Measurements from ENCODE around the gene ZHX3. TPM values are rescaled to one million over a fixed set of nuclear protein-coding genes. Genes with fewer than 3 reads are reported as not detected.

ZHX3 gene
- total and polyA plus RNA-seq, 2 donors from 2014 or later: 24.7 to 153 TPM

DNA sequence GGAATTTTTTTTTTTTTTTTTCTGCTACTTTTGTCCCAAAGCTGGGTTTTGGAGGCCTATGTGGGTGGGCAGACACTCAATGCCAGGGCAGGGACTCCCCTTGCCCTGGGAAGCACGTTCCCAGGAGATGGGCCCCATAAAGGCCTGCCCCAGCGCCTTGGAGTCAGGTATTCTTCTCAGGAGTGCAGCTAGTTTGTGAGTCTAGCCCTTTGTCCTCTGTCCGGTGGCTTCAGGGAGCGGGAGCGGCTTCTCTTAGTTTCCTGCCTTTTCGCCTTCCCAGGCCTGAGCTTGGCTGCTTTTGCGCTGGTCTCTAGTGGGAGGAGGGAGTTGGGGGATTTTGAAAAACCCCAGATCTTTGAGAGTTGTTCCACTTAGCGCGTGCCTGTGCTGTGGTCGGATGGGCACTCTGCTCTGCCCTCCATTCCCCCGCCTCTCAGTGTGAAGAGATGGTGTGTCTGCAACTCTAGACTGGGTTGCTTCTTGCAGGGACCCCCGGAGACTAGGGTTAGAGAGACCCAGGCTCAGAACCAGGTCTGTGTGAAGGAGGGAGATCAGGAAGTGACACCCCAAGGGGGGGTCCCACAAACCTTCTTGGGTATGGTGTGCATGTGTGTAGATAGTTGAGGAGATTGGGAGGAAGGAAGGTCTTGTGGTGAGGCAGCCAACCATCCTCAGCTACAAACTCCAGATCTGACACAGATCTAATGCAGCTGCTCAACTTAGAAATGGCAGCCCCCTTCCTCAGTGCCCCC lies 178.9 kb downstream of the ZHX3 start:
- intact Hi-C loops (cut with DNase I): no loop called here
- DNase-seq (peak in 4 of 5 donors; percentile 55 to 69 (median 60)), FAIRE-seq (no peak)
- Histone ChIP-seq H3K4me1 (ENCODE audit: control insufficient read depth in 2 of 3, insufficient read depth in 2 of 3, low read depth in 1 of 3, low read length in 3 of 3) (peaks cover 0 to 48% (median 37%) of the 10 kb centered on the region in 3 donors), H3K4me3 (ENCODE audit: low read length in 3 of 3) (peak overlapping the region; percentile 65 to 72 (median 70)), H3K27me3 (ENCODE audit: control insufficient read depth, insufficient read depth, low read length) (no peaks in the 10 kb centered on the region), H3K9me3 (ENCODE audit: control insufficient read depth in 2 of 3, insufficient read depth in 1 of 3, low read length in 3 of 3) (no peaks in the 10 kb centered on the region), H3K36me3 (ENCODE audit: control insufficient read depth in 2 of 3, insufficient read depth in 3 of 3, low read length in 3 of 3) (peaks cover 0 to 5% (median 0%) of the 10 kb centered on the region in 3 donors), H3K27ac (ENCODE audit: low read depth in 2 of 2, low read length in 2 of 2) (peak overlapping the region; percentile 86 to 92), H3K9ac (ENCODE audit: low read length in 3 of 3) (peak overlapping the region; percentile 63 to 84 (median 78))
- TF ChIP-seq, protein P1, sequence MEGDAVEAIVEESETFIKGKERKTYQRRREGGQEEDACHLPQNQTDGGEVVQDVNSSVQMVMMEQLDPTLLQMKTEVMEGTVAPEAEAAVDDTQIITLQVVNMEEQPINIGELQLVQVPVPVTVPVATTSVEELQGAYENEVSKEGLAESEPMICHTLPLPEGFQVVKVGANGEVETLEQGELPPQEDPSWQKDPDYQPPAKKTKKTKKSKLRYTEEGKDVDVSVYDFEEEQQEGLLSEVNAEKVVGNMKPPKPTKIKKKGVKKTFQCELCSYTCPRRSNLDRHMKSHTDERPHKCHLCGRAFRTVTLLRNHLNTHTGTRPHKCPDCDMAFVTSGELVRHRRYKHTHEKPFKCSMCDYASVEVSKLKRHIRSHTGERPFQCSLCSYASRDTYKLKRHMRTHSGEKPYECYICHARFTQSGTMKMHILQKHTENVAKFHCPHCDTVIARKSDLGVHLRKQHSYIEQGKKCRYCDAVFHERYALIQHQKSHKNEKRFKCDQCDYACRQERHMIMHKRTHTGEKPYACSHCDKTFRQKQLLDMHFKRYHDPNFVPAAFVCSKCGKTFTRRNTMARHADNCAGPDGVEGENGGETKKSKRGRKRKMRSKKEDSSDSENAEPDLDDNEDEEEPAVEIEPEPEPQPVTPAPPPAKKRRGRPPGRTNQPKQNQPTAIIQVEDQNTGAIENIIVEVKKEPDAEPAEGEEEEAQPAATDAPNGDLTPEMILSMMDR (IDR thresholded peaks at IDR 0.05; ENCODE audit: borderline replicate concordance, extremely low read depth, insufficient read depth): no peak

DNA sequence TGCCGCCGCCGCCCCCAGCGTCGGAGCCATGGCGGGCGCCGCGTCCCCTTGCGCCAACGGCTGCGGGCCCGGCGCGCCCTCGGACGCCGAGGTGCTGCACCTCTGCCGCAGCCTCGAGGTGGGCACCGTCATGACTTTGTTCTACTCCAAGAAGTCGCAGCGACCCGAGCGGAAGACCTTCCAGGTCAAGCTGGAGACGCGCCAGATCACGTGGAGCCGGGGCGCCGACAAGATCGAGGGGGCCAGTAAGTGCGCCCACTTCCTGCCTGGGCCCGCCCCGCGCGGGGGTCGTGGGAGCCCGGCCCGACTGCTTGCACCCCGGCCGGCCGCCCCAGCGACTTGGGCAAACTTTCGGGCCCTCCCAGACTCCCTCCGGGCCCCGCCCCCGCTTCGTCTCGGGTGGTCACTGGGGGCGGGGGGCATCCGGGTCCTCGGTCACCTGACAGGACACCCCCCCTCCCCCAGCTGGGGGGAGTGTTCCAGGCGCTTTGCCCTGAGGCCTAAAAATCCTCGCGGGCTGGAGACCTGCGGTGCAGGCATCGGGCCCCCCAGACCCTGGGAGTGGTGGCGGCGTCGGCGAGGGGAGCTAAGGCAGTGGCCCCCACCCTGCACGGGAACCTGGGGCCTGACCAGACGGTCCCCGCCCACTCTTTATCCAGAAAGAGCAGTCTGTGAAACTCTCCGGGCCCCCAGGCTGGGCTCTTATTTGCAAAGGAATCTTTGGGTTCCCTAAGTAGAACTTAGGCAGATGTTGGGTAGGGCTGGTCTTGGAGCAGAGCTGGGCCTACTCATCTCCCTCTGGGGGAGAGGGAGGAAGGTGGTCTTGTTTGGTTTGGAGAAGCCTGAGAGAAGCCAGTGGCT lies 179.7 kb downstream of the ZHX3 start:
- Histone ChIP-seq H3K4me1 (ENCODE audit: control insufficient read depth in 2 of 3, insufficient read depth in 2 of 3, low read depth in 1 of 3, low read length in 3 of 3) (peaks cover 0 to 42% (median 37%) of the 10 kb centered on the region in 3 donors), H3K27me3 (ENCODE audit: control insufficient read depth, insufficient read depth, low read length) (no peaks in the 10 kb centered on the region), H3K9ac (ENCODE audit: low read length in 3 of 3) (peak overlapping the region; percentile 63 to 84 (median 78)), H3K36me3 (ENCODE audit: control insufficient read depth in 2 of 3, insufficient read depth in 3 of 3, low read length in 3 of 3) (peaks cover 0 to 5% (median 0%) of the 10 kb centered on the region in 3 donors), H3K4me3 (ENCODE audit: low read length in 3 of 3) (peak overlapping the region; percentile 65 to 72 (median 70)), H3K9me3 (ENCODE audit: control insufficient read depth in 2 of 3, insufficient read depth in 1 of 3, low read length in 3 of 3) (no peaks in the 10 kb centered on the region), H3K27ac (ENCODE audit: low read depth in 2 of 2, low read length in 2 of 2) (peak overlapping the region; percentile 86 to 92)
- TF ChIP-seq, protein P1 (IDR thresholded peaks at IDR 0.05; ENCODE audit: borderline replicate concordance, extremely low read depth, insufficient read depth): no peak
- peak; percentile 87 to 94 (median 92) for DNase-seq
- no peak for FAIRE-seq
- intact Hi-C loops (cut with DNase I): no loop called here

DNA sequence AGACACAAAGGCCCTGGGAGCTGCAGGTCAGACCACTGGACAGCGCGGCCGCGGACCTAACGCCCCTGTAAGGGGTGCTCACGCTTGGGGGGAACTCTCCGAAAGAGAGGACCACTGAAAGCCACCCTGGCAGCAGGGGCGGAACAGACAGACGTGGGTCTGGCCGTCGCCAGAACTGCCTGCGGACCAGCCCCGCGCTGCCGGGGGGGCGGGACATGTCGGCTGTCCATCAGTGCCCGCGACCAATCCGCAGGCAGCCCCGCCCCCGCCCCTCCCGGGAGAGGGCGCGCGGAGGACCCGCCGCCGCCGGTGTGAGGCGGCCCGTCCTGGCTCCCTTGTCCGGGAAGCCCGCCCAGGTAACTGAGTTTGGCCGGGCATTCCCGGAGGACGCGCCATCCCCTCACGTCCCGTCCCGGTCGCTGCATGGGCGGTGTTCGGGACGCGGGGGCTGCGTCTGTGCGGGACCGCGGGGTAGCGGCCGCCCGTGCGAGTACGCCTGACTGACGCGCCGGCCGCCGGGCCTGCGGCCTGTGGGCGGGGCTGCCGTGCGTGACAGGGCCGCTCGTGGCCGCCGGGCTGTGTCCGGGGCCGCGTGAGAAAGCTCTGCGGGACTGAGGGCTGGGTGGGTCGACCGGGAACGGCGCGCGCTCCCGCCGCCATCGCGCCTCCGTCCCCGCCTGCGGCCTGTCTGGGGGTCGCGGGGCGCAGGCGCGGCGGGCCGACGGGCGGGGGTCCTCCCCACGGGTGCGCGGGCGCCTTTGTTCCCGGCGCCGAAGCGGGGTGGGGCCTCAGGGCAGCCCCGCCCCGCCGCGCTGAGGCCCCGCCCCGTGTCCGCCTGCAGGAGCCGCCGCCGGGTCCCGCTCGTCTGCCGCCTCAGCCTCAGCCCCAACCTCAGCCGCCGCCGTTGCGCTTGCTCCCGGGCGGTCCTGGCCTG lies 180.6 kb downstream of the ZHX3 start, which contains the start of gene PLCG1:
TSS of gene PLCG1 (plus strand) at position 864 of the 934 bp plus-strand sequence. CDS start 99 bp downstream, outside the sequence.
- DNase-seq (peak; percentile 92 to 97 (median 95)), FAIRE-seq (no peak)
- TF ChIP-seq, protein P1 (IDR thresholded peaks at IDR 0.05; ENCODE audit: borderline replicate concordance, extremely low read depth, insufficient read depth): no peak
- peak within 1 kb of the TSS; percentile 65 to 78 (median 70) for H3K4me3 ChIP-seq (ENCODE audit: low read length in 3 of 3)
- H3K36me3 ChIP-seq (ENCODE audit: control insufficient read depth in 2 of 3, insufficient read depth in 3 of 3, low read length in 3 of 3): peaks cover 0 to 3% (median 0%) of the 10 kb centered on the region in 3 donors
- intact Hi-C loops (cut with DNase I): no loop called here
- H3K27ac ChIP-seq (ENCODE audit: low read depth in 2 of 2, low read length in 2 of 2): peak within 1 kb of the TSS; percentile 96 to 97
- peaks cover 0 to 33% (median 31%) of the 10 kb centered on the region in 3 donors for H3K4me1 ChIP-seq (ENCODE audit: control insufficient read depth in 2 of 3, insufficient read depth in 2 of 3, low read depth in 1 of 3, low read length in 3 of 3)
- no peaks in the 10 kb centered on the region for H3K27me3 ChIP-seq (ENCODE audit: control insufficient read depth, insufficient read depth, low read length)
- peak within 1 kb of the TSS; percentile 63 to 84 (median 78) for H3K9ac ChIP-seq (ENCODE audit: low read length in 3 of 3)
- no peaks in the 10 kb centered on the region for H3K9me3 ChIP-seq (ENCODE audit: control insufficient read depth in 2 of 3, insufficient read depth in 1 of 3, low read length in 3 of 3)

All from kidney (tissue), 14 donors.